ENCODE data around the gene PARD3B.

DNA sequence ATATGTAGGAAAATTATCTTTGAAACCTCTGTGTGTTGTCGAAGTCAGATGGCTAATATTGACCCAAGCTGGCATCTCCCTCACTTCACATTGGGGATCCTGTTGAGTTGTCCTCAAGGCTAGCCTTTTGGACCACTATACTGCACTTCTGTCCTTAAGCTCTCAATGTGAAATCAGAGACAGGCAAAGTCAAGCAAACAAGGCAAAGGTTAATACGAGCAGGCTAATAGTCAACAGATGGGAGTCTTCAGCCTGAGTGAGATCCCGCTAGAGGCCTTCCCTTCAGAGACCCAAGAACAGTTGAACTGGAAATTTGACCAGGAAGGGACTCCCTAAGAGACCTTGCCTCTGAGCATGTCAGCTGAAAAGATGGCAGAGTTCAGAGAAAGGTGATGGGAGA lies 475.4 kb downstream of the PARD3B start:
- TF ChIP-seq, protein P1, sequence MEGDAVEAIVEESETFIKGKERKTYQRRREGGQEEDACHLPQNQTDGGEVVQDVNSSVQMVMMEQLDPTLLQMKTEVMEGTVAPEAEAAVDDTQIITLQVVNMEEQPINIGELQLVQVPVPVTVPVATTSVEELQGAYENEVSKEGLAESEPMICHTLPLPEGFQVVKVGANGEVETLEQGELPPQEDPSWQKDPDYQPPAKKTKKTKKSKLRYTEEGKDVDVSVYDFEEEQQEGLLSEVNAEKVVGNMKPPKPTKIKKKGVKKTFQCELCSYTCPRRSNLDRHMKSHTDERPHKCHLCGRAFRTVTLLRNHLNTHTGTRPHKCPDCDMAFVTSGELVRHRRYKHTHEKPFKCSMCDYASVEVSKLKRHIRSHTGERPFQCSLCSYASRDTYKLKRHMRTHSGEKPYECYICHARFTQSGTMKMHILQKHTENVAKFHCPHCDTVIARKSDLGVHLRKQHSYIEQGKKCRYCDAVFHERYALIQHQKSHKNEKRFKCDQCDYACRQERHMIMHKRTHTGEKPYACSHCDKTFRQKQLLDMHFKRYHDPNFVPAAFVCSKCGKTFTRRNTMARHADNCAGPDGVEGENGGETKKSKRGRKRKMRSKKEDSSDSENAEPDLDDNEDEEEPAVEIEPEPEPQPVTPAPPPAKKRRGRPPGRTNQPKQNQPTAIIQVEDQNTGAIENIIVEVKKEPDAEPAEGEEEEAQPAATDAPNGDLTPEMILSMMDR (conservative IDR thresholded peaks at IDR 0.05; ENCODE audit: low read depth in 2 of 2), result no peak
- TF ChIP-seq CREB1 (CRISPR knock-in tag; IDR thresholded peaks at IDR 0.05; ENCODE audit: low read depth) (no peak), JUNB (IDR thresholded peaks at IDR 0.05; ENCODE audit: unreplicated experiment) (no peak), POLR2AphosphoS5 (IDR thresholded peaks at IDR 0.05; ENCODE audit: low read depth) (no peak), EZH2 (IDR thresholded peaks at IDR 0.05; ENCODE audit: low read depth, unreplicated experiment) (no peak), EZH2phosphoT487 (IDR thresholded peaks at IDR 0.05; ENCODE audit: unreplicated experiment) (no peak)
- TF ChIP-seq, protein P2, sequence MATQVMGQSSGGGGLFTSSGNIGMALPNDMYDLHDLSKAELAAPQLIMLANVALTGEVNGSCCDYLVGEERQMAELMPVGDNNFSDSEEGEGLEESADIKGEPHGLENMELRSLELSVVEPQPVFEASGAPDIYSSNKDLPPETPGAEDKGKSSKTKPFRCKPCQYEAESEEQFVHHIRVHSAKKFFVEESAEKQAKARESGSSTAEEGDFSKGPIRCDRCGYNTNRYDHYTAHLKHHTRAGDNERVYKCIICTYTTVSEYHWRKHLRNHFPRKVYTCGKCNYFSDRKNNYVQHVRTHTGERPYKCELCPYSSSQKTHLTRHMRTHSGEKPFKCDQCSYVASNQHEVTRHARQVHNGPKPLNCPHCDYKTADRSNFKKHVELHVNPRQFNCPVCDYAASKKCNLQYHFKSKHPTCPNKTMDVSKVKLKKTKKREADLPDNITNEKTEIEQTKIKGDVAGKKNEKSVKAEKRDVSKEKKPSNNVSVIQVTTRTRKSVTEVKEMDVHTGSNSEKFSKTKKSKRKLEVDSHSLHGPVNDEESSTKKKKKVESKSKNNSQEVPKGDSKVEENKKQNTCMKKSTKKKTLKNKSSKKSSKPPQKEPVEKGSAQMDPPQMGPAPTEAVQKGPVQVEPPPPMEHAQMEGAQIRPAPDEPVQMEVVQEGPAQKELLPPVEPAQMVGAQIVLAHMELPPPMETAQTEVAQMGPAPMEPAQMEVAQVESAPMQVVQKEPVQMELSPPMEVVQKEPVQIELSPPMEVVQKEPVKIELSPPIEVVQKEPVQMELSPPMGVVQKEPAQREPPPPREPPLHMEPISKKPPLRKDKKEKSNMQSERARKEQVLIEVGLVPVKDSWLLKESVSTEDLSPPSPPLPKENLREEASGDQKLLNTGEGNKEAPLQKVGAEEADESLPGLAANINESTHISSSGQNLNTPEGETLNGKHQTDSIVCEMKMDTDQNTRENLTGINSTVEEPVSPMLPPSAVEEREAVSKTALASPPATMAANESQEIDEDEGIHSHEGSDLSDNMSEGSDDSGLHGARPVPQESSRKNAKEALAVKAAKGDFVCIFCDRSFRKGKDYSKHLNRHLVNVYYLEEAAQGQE (IDR thresholded peaks at IDR 0.05; ENCODE audit: unreplicated experiment), result no peak
